IPS-NIHi11 (cell line): ENCODE measurements around the gene OTOP2.

Experiments
- DNase-seq: peaks from one replicate; pipeline ENCODE4 v3.0.0; 2012; ENCODE audit warnings: mixed read lengths, low spot score

The OTOP2 gene, protein sequence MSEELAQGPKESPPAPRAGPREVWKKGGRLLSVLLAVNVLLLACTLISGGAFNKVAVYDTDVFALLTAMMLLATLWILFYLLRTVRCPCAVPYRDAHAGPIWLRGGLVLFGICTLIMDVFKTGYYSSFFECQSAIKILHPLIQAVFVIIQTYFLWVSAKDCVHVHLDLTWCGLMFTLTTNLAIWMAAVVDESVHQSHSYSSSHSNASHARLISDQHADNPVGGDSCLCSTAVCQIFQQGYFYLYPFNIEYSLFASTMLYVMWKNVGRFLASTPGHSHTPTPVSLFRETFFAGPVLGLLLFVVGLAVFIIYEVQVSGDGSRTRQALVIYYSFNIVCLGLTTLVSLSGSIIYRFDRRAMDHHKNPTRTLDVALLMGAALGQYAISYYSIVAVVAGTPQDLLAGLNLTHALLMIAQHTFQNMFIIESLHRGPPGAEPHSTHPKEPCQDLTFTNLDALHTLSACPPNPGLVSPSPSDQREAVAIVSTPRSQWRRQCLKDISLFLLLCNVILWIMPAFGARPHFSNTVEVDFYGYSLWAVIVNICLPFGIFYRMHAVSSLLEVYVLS

DNA sequence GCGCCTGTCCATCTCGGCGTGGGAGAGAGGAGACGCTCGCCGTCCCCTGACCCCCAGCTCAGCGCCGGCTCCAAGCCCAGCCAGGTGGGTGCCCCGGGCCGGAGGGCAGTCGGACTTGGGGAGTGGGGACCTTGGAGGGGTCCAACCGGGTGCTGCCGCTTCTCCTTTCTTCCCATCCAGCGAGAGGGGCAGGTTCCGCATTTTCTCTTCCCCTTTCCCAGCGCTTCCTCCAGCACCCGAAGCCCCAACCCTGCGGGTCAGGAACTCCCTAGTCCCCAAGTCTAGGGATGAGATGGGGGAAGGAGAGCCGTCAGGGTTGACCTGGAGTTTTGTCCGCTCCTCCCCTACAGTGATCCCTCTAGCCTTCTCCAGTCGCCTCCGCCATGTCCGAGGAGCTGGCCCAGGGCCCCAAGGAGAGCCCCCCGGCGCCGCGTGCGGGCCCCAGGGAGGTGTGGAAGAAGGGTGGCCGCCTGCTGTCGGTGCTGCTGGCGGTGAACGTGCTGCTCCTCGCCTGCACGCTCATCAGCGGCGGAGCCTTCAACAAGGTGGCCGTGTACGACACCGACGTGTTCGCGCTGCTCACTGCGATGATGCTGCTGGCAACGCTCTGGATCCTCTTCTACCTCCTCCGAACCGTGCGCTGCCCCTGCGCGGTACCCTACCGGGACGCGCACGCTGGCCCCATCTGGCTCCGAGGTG is at the start of gene OTOP2:
Gene OTOP2 (plus strand): TSS at position 24 of the 699 bp plus-strand sequence. CDS start 360 bp downstream, at position 384.
- peak; percentile 51 for DNase-seq

DNA sequence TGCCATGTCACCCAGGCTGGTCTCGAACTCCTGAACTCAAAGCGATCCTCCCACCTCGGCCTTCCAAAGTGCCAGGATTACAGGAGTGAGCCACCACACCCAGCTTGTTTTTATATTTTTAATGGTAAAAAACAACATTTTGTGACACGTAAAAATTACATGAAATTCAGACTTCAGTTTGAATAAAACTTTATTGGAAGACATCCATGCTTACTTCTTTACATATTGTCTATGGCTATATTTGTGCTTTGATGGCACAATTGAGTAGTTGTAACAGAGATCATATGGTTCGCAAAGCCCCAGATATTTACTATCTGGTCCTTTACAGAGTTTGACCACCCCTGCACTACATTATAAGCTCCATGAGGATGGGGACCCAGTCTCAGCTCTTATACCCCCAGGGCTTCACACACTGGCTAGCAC is 49.4 kb upstream of the OTOP2 start:
- DNase-seq = no peak

DNA sequence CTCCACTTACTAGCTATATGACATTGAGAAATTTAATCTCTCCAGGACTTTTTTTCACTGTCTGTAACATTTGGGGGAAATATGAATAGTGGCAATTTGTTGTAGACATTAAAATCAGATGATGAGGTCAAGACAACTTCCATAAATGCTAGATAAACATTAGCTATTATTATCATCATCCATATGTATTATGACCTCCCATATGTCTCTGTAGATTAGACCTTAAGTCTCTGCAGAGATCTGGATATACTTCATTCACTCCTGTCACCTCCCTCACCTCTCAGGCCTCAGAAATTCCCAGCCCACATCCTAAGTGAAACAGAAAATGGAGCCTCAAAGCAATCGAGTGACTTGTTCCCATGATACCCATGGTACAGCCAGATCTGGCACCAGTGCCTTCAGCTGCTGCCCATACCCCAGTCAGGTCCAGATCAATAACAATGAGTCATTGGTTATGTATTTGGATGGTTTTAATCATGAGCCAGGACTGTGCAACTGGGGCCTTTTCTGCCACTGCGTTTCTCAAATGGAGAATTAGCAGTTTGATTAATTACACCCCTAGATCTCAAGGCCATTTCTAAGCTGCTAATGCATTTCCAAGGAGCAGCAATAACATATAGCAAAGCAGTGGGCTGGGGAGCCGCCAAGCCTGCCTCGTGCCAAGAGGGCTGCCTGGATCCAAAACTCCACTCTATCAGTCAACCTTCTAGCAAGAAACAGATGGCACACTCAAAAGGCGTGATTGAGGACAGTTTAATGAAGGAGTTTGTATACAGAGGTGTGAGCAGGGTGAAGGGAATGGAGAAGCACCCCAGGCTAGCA is 48.7 kb upstream of the OTOP2 start:
- no peak for DNase-seq

DNA sequence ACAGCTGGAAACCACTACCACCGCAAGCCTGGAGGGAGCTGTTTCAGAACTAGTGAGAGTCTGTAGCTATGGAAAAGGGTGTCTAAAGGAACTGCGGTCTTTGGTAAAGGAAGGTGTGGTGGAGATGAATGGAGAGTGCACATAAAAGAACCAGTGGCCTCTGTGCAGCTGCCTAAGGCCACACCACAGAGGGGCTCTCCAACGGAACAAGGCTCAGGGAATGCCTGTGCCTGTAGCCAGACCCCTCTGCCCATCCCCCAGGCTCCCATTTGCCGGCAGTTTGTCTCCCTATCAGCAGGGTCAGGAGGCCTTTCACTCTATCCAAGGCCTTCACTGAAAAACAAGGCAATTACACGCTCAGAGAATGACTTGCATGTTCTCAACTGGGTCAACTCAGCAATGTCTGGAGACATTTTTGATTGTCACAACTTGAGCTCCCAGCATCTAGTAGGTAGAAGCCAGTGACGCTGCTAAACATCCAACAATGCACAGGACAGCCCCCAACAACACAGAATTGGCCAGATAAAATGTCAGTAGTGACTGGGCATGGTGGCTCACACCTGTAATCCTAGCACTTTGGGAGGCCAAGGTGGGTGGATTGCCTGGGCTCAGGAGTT is 48.0 kb upstream of the OTOP2 start:
- no peak for DNase-seq

DNA sequence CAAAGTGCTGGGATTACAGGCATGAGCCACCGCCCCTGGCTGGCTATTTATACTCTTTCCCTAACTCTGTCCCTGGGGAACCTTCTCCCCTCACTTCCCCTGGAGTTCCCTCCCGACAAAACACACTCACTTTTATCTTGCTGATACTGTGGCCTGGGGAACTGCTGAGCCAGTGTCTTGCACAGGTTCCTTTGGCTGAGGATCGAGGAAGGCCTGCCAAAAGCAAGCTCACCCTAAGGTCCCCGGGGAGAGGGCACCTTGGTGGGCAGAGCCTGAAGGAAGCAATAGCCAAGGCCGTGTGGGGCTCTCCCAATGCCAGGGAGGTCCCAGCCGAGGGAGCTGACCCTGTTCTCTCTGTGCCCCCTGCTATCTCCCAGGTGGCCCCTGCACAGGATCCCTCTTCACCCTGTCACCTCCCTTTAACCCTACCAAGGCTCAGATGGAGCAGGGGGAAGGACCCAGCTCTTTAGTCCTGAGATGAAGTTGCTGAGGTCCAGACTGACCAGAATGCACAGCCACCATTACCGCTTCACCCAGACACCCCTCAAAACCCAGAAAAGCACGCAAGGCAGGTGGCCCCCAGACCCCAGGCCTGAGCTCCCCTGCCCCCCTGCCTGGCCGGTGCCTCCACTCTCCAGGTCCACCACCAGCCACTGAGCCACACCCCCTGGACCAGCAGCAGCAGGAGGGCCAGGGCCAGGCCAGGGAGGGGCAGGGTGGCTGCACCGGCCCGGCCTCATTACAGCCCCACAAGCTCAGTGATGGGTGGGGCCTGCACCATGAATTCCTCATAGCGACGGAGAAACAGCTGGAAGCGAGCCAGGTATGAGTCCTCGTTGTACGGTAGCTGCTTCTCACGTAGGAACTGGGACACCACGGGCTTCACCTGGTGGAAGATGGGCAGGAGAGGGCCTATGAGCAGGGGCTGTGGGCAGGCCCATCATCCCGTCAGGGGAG is 46.2 kb upstream of the OTOP2 start:
- DNase-seq = no peak

DNA sequence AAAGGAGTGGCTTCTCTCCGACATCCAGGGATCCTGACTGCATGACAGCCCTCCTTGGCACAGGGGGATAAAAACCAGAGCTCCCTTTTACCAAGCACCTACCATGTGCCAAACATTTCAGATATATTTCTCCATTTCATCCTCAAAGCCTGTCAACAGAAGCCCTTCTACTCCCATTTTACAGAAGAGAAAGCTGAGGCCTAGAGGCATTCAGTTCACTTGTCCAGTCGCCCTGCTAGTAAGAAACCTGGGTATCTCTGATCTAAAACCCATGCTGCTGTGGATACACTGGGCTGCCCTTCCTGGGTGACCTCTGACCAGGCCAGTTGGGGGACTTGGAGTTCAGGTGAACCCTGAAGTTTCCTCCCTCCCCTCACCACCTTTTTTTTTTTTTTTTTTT is 45.4 kb upstream of the OTOP2 start:
- no peak for DNase-seq

DNA sequence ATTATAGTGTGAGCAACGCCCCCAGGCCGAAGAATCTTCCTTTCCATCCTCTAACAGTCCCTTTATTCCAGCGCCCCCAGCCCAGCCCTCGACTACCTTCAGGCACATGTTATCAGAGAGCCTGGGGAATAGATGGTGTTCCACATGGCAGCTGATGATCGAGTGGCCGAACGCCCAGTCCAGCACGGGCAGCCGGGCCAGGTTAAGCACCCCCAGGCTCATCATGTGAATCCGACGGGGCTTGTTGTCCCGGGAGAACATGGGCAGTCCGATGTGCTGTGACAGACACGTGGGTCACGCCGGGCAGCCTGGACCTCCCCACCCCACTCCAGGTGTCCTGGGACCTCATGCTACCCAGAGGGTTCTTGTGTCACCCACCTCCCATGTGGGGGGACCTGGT is 44.8 kb upstream of the OTOP2 start:
- no peak for DNase-seq

DNA sequence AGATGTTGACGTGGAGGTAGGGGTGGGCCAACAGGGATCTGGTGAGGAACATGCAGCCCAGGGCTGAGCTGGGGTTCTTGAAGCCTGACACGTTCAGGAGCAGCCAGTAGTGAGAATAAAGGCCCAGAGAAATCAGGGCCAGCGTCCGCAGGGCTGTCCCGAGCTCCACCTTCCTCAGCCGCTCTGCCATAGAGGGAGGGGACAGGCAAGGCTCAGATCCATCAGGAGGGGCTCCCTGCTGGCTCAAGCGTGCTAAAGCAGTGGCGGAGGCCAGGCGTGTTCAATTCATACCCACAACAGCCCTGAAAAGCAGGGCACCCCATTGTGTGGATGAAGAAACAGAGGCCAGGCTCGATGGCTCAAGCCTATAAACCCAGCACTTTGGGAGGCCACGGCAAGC is 43.0 kb upstream of the OTOP2 start:
- DNase-seq = no peak

DNA sequence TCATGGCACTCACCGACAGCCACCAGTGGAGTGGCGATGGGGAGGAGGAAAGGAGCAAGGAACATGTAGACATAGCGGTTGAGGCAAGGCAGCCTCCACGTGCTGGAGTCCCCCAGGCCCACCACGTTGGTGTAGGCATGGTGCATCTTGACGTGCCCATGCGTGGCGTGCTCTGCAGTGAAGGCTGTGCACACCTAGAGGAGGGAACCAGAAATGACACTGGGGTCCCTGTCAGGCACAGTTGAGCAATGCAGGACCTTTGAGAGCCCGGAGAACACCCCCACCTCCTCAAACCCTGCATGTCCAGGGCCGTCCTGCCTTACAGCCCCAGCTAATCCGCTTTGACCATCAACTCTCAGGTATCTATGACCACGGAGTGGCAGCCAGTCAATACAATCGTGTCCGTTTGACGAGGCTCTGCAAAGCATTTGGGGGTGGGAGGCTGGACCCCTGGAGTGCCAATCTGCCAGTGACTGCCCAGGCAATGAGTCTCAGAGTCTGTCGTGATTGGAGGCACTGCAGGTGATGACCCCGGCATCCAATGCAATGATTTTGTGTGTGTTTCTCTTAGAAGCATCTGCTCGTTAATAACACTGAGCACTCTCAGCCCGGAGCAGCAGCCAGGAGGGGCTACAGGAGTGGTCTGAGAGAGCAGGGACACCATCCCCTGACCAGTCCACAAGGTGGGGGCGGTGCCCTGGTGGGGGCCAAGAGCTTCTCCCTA is 41.4 kb upstream of the OTOP2 start:
- no peak for DNase-seq

DNA sequence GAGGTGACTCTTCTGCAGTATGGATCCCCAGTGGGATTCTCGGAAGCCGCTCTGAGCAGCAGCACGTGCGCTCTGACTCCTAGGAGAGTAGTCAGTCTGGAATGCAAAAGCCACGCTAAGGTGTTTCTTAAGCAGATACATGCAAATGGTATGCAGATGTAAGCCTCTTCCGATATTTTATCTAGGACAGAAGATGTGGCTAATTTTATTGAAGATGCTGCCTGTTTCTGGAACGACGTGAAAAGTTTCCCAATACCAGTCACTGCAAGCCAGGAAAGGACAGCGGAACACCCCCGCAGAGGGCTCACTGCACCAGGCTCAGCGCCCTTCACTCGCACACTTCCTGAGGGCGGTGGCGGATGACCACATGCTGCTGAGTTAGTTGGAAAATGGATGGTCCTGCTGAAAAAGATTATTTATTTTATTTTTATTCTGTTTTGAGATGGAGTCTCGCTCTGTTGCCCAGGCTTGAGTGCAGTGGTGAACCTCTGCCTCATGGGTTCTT is 40.8 kb upstream of the OTOP2 start:
- no peak for DNase-seq

DNA sequence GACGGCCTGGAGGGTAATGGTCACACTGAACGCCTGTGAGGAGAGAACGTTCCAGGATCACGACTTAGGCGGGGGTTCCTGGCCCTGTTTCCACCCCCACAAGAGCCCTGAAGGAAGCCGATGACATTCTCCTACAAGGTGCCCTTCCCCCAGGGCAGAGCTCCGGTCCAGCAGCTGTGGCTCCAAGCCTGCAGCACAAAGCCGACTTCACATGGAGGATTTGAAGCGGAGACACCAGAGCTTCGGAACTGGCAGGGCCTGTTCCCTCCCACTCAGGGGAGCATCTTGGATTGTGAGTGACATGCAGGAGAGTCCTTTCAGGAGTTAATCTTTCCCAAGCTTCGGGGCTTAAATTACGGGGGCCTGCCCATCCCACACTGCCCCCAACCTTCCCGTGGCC is 35.6 kb upstream of the OTOP2 start:
- DNase-seq = no peak

DNA sequence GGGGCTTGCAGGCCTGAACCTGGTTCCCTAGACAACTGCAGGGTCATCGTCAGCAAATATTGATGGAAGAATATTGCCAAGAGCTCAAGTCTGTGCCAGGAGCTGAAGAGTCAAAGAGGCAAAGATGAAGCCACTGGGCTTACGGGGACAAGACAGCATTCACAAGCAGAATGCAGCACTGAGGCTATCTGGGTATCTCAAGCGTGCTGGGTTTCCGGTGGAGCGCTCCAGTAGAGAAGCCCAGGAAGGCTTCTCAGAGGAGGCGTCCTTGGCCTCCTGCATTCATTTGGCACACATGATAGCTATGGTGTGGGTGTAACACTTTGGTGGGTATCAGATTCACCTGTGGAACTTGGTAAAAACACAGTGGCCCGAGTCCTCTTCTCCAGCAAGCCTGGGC is 33.5 kb upstream of the OTOP2 start:
- no peak for DNase-seq

DNA sequence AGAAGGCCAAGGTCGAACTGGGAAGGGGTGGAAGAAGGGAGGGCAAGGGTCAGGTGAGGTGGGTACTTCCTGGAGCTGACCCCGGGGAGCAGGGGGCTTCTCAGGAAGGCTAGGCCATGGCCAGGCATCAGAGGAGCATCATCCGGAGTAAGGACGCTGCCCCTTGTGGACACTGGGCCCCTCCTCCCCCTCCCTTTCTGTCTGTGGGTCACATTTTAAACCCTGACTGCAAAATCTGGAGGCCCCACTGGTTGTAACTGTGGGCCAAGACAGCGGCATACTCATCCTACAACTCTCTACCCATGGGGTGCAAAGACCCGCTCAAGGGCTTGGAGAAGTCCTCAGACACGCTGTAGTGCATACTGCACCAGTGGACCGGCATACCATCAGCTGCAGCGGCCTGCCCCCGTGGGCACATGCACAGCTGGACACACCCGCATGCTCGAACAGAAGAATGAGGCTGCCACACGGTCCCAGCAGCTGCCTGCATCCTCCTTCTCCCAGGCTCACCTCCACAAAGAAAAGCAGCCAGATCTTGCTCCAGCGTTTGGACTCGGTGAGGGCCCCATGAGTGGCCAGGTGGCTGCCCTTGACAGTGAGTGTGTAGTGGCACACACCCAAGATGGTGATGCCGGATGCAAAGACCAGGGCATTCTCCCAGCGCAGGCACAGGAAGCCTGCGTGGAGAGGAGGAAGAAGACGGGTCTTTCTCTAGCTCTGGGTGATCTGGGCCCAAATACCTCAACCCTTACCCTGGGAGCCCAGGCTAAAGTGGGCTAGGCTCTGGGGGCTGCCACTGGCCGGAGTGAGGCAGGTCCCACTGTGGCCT is 31.8 kb upstream of the OTOP2 start:
- no peak for DNase-seq

DNA sequence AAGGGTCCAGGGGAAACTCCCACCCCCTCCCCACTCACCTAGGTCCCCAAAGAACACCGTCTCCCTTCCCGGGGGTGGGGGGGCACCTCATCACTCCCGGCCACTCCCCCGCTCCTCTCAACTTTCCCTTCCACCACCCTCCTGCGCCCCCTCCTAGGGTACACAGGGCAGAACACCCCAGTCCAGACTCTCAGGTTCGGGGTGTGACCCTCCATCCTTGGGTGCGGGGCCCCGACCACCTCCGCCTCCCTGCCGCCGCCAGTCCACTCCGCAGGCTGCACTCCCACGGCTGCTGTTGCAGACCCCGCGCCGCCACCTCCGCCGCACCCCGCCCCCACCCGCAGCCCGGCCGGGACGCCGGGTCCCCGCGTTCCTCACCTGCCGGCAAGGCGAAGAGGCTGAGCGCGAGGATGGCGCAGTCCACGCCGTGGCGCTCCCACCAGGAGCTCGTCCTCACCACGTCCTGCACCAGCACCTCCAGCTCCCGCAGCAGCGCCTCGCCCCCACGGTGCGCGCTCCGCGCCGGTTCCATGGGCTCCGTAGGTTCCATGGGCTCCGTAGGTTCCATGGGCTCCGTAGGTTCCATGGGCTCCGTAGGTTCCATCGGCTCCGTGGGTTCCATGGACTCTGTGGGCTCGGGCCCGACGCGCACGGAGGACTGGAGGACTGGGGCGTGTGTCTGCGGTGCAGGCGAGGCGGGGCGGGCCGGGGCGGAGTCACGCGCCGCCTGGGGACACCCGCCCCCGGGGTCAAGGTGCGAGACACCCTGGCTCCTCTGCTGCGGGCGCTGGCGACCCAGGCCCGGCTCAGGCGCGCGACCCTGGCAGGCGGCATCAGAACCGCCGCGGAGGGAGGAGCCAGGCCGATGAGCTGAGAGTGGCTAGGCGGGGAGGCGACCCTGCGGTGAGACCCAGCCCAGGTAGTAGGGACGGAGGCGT is 30.8 kb upstream of the OTOP2 start, which contains the start of gene FADS6:
Gene FADS6 (minus strand): TSS at position 660 of the 938 bp plus-strand sequence. CDS start 38 bp downstream, at position 622.
- peak; percentile 66 for DNase-seq

DNA sequence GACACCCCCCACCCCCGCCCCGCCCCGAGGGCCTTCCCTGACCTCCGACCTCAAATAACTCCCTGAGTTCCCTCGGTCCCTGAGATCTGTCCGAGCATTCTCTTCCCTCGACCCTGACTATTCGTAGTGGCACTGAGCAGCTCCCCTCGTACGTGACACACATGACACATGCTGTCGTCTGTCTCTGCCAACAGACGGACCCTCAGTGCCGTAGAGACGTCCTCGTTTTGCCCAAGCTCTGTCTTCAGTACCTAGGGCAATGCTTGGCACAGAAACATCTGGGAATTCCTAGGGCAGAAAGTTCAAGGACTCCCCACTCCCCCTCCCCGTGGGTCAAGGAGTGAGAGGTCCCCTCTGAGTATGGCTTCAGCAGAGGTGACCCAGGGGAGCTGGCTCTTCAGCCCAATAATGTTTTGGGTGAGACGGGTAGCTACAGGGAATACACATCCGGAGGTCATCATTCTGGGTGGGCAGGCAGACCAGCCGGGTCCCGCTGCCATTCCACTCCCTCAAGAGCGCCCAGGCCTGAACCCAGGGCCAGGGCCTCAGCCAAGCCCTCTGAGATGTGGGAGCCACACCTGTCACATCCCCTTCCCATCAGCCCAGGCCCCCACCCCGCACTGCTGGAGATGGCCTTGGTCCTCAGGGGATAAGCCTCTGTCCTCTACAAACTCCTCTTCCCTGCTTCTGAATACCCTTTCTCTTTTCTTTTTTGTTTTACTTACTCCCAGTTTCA is 30.0 kb upstream of the OTOP2 start:
- no peak for DNase-seq

DNA sequence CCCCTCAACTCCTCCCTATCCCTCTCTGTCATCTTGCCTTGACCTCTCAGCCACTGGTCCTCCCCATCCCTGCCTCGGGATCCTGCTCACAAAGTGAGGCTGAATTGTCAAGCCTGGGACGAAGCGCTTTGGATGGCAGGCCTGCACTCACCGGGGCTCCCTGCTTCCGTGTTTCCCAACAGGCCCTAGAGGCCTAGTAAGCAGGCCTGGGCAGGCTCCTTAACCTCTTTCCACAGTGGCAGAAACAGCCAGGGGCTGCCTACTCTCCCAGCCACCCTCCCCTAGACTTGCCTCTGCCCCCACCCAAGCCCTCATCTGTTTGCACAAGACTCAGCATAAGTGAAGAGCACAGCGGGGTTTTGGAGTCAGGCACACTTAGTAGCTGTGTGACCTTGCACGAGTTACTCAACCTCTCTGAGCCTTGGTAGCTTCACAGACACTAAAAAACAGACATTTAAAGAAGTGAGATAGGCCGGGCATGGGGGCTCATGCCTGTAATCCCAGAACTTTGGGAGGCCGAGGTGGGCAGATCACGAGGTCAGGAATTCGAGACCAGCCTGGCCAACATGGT is 25.6 kb upstream of the OTOP2 start:
- DNase-seq = no peak

DNA sequence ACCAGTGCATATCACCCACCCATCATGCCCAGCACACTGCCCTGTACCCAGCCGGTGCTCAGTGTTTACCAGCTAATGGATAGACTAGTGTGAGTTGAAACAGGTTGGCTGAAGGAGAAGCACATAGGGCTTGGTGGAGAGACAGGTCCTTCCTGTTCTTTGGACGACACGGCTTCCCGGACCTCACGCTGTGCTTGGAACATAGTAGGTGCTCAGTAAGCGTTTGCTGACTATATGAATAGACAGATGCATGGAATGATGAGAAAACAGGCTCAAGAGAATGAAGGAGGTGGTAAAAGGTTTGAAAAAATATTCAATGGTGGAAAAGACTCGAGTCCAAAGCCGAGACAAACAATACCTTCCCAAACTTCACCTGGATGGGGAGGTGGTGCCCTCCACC is 23.9 kb upstream of the OTOP2 start:
- DNase-seq = no peak
